HUES64 (cell line): ENCODE measurements around the gene PAPSS2.

ENCODE experiments used
- H3K27ac ChIP-seq: 2 replicates; pipeline ENCODE4 v1.7.0; 2013; ENCODE audit warnings: low read depth, low read length, inconsistent platforms
- H3K27me3 ChIP-seq: 2 replicates; pipeline ENCODE4 v1.6.1; 2013; ENCODE audit warnings: mild to moderate bottlenecking, low read length; ENCODE audit not compliant: insufficient read depth
- H3K36me3 ChIP-seq: 2 replicates; pipeline ENCODE4 v1.6.1; 2013; ENCODE audit warnings: mild to moderate bottlenecking, low read length; ENCODE audit not compliant: insufficient read depth
- H3K4me1 ChIP-seq: 2 replicates; pipeline ENCODE4 v1.6.1; 2013; ENCODE audit warnings: mild to moderate bottlenecking, low read length, moderate library complexity; ENCODE audit not compliant: insufficient read depth
- H3K4me3 ChIP-seq: 2 replicates; pipeline ENCODE4 v1.5.1; 2013; ENCODE audit warnings: mild to moderate bottlenecking, low read length, moderate library complexity
- H3K9ac ChIP-seq: 2 replicates; pipeline ENCODE4 v1.6.1; 2013; ENCODE audit warnings: mild to moderate bottlenecking, low read depth, low read length
- H3K9me3 ChIP-seq: 2 replicates; pipeline ENCODE4 v1.6.1; 2013; ENCODE audit warnings: low read depth, low read length; ENCODE audit not compliant: insufficient read depth
- WGBS: fragments of 150-250, 120-280 bp; methylation state at CpG from one replicate; pipeline ENCODE4 v1.1.7; 2013; ENCODE audit warnings: missing lambda C conversion rate; 5-methylcytosine and 5-hydroxymethylcytosine counted together

The PAPSS2 gene

GRCh38 chr10:87712913-87713616 is 53.4 kb downstream of the PAPSS2 start:
- Histone ChIP-seq H3K36me3 (peaks cover 41% of the 10 kb centered on the region), H3K4me1 (no peaks in the 10 kb centered on the region), H3K27ac (no peak overlapping the region), H3K9ac (no peak overlapping the region), H3K27me3 (no peaks in the 10 kb centered on the region), H3K9me3 (no peaks in the 10 kb centered on the region), H3K4me3 (no peak overlapping the region)
- WGBS, result 90% methylated on average over 8 of the region's 11 CpGs

DNA sequence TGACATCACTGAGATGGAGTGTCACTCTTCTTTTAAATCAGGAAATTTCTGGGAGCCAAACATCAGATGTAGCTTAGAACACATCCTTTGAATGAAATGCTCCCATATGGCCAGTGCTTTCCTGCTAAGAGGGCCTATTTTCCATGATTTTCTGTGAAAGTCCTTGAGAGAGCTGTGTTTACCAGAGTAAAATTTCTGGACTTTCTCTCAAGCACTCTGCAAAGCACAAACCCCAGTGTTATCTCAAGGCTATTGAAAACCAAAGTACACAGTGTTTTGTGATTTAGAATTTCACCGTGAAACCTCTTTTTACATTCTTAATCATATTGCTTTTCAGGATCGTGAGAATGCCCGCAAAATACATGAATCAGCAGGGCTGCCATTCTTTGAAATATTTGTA is 54.0 kb downstream of the PAPSS2 start:
- H3K4me3 ChIP-seq, result no peak overlapping the region
- H3K9me3 ChIP-seq, result no peaks in the 10 kb centered on the region
- no peaks in the 10 kb centered on the region for H3K27me3 ChIP-seq
- WGBS, result 93% methylated on average over 3 of the region's 3 CpGs
- H3K9ac ChIP-seq, result no peak overlapping the region
- no peak overlapping the region for H3K27ac ChIP-seq
- H3K36me3 ChIP-seq, result peaks cover 41% of the 10 kb centered on the region
- no peaks in the 10 kb centered on the region for H3K4me1 ChIP-seq

- Histone ChIP-seq H3K36me3 (peaks cover 31% of the 10 kb centered on the region), H3K4me3 (no peak overlapping the region), H3K9ac (no peak overlapping the region), H3K9me3 (no peaks in the 10 kb centered on the region), H3K4me1 (no peaks in the 10 kb centered on the region), H3K27ac (no peak overlapping the region), H3K27me3 (no peaks in the 10 kb centered on the region)
- WGBS, result 94% methylated on average over 3 of the region's 3 CpGs
Measured at GRCh38 chr10:87715552-87716347, 56.1 kb downstream of the PAPSS2 start.

GRCh38 chr10:87716348-87716670 is 56.6 kb downstream of the PAPSS2 start:
- 95% methylated on average over 4 of the region's 4 CpGs for WGBS
- H3K36me3 ChIP-seq, result peaks cover 31% of the 10 kb centered on the region

DNA sequence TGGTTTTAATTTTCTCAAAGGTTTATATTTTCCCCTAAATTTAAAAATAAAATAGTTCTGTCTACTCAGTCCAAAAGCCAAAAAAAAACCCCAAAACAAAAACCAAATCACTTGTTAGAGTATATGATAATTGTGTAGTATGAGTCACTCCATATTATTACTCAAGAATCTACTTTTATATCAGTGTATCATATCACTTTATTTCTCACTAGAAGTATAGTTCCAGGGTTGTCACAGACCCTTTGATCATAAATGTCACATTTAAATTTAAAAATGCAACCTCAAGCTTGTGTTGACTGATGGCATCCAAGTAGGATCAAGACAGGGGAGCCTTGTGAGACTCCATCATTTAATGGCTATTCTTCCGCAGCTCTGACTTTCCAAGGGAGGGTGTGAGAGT is 61.0 kb downstream of the PAPSS2 start:
- Histone ChIP-seq H3K4me1 (no peaks in the 10 kb centered on the region), H3K27me3 (no peaks in the 10 kb centered on the region), H3K9ac (no peak overlapping the region), H3K27ac (no peak overlapping the region), H3K4me3 (no peak overlapping the region), H3K36me3 (peaks cover 6% of the 10 kb centered on the region; the same call in 1 of the 2 replicates), H3K9me3 (no peaks in the 10 kb centered on the region)
- WGBS, result 88% methylated on average over 1 of the region's 1 CpG

More at GRCh38 chr10:87716348-87716670, 56.6 kb downstream of the PAPSS2 start:
- Histone ChIP-seq H3K4me3 (no peak overlapping the region), H3K4me1 (no peaks in the 10 kb centered on the region), H3K9ac (no peak overlapping the region), H3K27me3 (no peaks in the 10 kb centered on the region), H3K27ac (no peak overlapping the region), H3K9me3 (no peaks in the 10 kb centered on the region)

GRCh38 chr10:87721781-87722180 is 62.1 kb downstream of the PAPSS2 start:
- 87% methylated on average over 1 of the region's 2 CpGs for WGBS

DNA sequence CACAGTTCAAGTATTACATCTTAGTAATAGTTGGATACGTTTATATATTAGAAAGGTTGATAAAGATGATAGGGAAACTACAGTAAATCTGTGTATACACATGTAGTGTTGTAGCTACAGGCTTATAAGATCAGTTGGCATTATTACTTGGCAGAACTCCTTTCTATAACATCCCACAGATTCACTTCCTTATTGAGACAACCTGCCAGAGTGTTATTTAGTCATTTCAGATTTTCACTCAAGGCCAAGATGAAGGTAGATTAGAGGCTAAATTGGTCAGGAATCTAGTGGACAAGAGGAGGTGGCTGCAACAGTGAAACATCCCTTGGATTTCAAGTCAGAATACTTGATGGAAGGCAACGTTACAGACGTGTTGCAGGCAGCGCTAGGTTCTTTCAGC is 63.0 kb downstream of the PAPSS2 start:
- Histone ChIP-seq H3K4me1 (no peaks in the 10 kb centered on the region), H3K9ac (no peak overlapping the region), H3K27me3 (no peaks in the 10 kb centered on the region), H3K27ac (no peak overlapping the region), H3K36me3 (no peaks in the 10 kb centered on the region), H3K9me3 (no peaks in the 10 kb centered on the region), H3K4me3 (no peak overlapping the region)
- 91% methylated on average over 4 of the region's 4 CpGs for WGBS

More at GRCh38 chr10:87721781-87722180, 62.1 kb downstream of the PAPSS2 start:
- no peak overlapping the region for H3K27ac ChIP-seq
- no peaks in the 10 kb centered on the region for H3K27me3 ChIP-seq
- no peaks in the 10 kb centered on the region; the same call in 1 of the 2 replicates for H3K36me3 ChIP-seq
- no peak overlapping the region for H3K9ac ChIP-seq
- no peak overlapping the region for H3K4me3 ChIP-seq
- no peaks in the 10 kb centered on the region for H3K9me3 ChIP-seq
- no peaks in the 10 kb centered on the region for H3K4me1 ChIP-seq

GRCh38 chr10:87723500-87723899 is 63.8 kb downstream of the PAPSS2 start:
- WGBS, result 87% methylated on average over 6 of the region's 6 CpGs
- Histone ChIP-seq H3K36me3 (no peaks in the 10 kb centered on the region), H3K27ac (no peak overlapping the region), H3K4me1 (no peaks in the 10 kb centered on the region), H3K9me3 (no peaks in the 10 kb centered on the region), H3K4me3 (no peak overlapping the region), H3K27me3 (no peaks in the 10 kb centered on the region), H3K9ac (no peak overlapping the region)

- H3K9me3 ChIP-seq, result no peaks in the 10 kb centered on the region
- no peak overlapping the region for H3K9ac ChIP-seq
- no peak overlapping the region for H3K4me3 ChIP-seq
- 98% methylated on average over 5 of the region's 5 CpGs for WGBS
- no peaks in the 10 kb centered on the region for H3K36me3 ChIP-seq
- no peak overlapping the region for H3K27ac ChIP-seq
- no peaks in the 10 kb centered on the region for H3K4me1 ChIP-seq
- no peaks in the 10 kb centered on the region for H3K27me3 ChIP-seq
Measured at GRCh38 chr10:87724789-87725188, 65.1 kb downstream of the PAPSS2 start.

GRCh38 chr10:87729940-87730339 is 70.3 kb downstream of the PAPSS2 start:
- Histone ChIP-seq H3K4me3 (no peak overlapping the region), H3K4me1 (peaks cover 11% of the 10 kb centered on the region; the same call in 1 of the 2 replicates), H3K27me3 (no peaks in the 10 kb centered on the region), H3K9ac (no peak overlapping the region), H3K36me3 (no peaks in the 10 kb centered on the region), H3K27ac (no peak overlapping the region), H3K9me3 (no peaks in the 10 kb centered on the region)
- WGBS, result 94% methylated on average over 6 of the region's 6 CpGs

DNA sequence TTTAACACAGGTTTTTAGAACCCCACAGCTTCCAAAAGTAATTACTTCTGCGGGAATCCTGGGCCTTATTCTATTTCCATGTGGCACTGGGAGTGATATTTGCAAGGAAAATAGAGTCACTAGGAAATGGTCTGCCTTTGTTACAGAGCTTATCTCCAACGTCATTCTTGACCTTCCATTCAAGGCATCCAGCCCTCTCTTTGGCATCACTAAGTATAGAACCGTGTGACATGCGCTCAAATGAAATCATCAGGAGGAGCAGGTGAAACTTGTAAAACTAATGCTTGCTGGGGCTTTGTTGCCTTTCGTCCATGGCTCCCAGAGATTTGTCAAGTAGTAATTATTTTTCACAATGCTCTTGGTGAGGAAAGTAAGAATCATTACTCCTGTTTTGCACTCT is 73.4 kb downstream of the PAPSS2 start:
- Histone ChIP-seq H3K9ac (no peak overlapping the region), H3K4me3 (no peak overlapping the region), H3K4me1 (peaks cover 11% of the 10 kb centered on the region; the same call in 1 of the 2 replicates), H3K9me3 (no peaks in the 10 kb centered on the region), H3K27me3 (no peaks in the 10 kb centered on the region), H3K36me3 (no peaks in the 10 kb centered on the region), H3K27ac (no peak overlapping the region)
- WGBS, result 88% methylated on average over 5 of the region's 5 CpGs
